ENCODE results near the gene PIGA.
A peak's percentile ranks its signal among the peaks of the same experiment; 100 is the strongest.

GRCh38 chrX:15322472-15322871 lies 12.9 kb downstream of the PIGA start:
- TF ChIP-seq POLR2A (IDR thresholded peaks at IDR 0.05) (no peak), CTCF (IDR thresholded peaks at IDR 0.05) (no peak), POLR2AphosphoS5 (IDR thresholded peaks at IDR 0.05) (no peak), EP300 (IDR thresholded peaks at IDR 0.05) (peak in 1 of 4 donors; percentile 46)
